Measurements from ENCODE around the gene GNPTAB.
"Not testable (repeated sequence)": the region's sequence is repeated elsewhere in the genome, so short reads cannot be mapped to it uniquely, and the experiment has no call there.

Gene GNPTAB

GRCh38 chr12:101767537-101767936, 63.2 kb downstream of the GNPTAB start:
- ATAC-seq: no peak

- no peak for ATAC-seq
These were observed 66.5 kb downstream of the GNPTAB start for GRCh38 chr12:101764051-101764792.

- no peak for ATAC-seq
These were observed 67.4 kb downstream of the GNPTAB start for GRCh38 chr12:101763246-101763931.

- no peak for ATAC-seq
These were observed 69.0 kb downstream of the GNPTAB start for GRCh38 chr12:101761781-101762180.

- no peak for ATAC-seq
These were observed 69.4 kb downstream of the GNPTAB start for GRCh38 chr12:101761350-101761749.

- no peak for ATAC-seq
These were observed 71.2 kb downstream of the GNPTAB start for GRCh38 chr12:101759396-101760047.

- ATAC-seq: no peak
These were observed 80.6 kb downstream of the GNPTAB start for GRCh38 chr12:101750152-101750551.

- no peak for ATAC-seq
These were observed 81.1 kb downstream of the GNPTAB start for GRCh38 chr12:101749657-101750056.

GRCh38 chr12:101748907-101749306, 81.9 kb downstream of the GNPTAB start:
- no peak for ATAC-seq

- ATAC-seq: no peak
These were observed 83.1 kb downstream of the GNPTAB start for GRCh38 chr12:101747697-101748096.

- no peak for ATAC-seq
These were observed 84.1 kb downstream of the GNPTAB start for GRCh38 chr12:101746661-101747060.

GRCh38 chr12:101746196-101746595, 84.6 kb downstream of the GNPTAB start:
- ATAC-seq: no peak

GRCh38 chr12:101745481-101745880, 85.3 kb downstream of the GNPTAB start:
- no peak for ATAC-seq

GRCh38 chr12:101743724-101744472, 86.9 kb downstream of the GNPTAB start:
- peak; percentile 55 to 61 for ATAC-seq

- no peak for ATAC-seq
These were observed 87.5 kb downstream of the GNPTAB start for GRCh38 chr12:101743242-101743641.

GRCh38 chr12:101740980-101741379, 89.8 kb downstream of the GNPTAB start:
- no peak for ATAC-seq

- no peak for ATAC-seq
These were observed 90.2 kb downstream of the GNPTAB start for GRCh38 chr12:101740566-101740965.

- ATAC-seq: no peak
These were observed 91.7 kb downstream of the GNPTAB start, which contains the start of gene SYCP3 for GRCh38 chr12:101738920-101739665. SYCP3 (minus strand) TSS chr12:101739462; CDS start chr12:101737935, 1,527 bp downstream.

GRCh38 chr12:101737476-101737875, 93.3 kb downstream of the GNPTAB start:
- ATAC-seq: no peak

GRCh38 chr12:101734482-101734881, 96.3 kb downstream of the GNPTAB start:
- ATAC-seq: not testable (repeated sequence)

GRCh38 chr12:101733166-101733565, 97.6 kb downstream of the GNPTAB start:
- no peak for ATAC-seq

- ATAC-seq: no peak
These were observed 98.4 kb downstream of the GNPTAB start for GRCh38 chr12:101732318-101732717.
